Activated CD4-positive, alpha-beta T cell treated with anti-CD3 and anti-CD28 coated beads, Interleukin-2, Interleukin-6, amounts not matched to agents 100 ng/mL and 50 ng/mL, durations not matched to agents 16 hours and 8 hours (primary cell): ENCODE measurements around the gene SOX5.

ENCODE experiments used
- DNase-seq: peaks from one replicate; pipeline ENCODE4 v3.0.0-alpha.2; 2020

Gene SOX5

DNA sequence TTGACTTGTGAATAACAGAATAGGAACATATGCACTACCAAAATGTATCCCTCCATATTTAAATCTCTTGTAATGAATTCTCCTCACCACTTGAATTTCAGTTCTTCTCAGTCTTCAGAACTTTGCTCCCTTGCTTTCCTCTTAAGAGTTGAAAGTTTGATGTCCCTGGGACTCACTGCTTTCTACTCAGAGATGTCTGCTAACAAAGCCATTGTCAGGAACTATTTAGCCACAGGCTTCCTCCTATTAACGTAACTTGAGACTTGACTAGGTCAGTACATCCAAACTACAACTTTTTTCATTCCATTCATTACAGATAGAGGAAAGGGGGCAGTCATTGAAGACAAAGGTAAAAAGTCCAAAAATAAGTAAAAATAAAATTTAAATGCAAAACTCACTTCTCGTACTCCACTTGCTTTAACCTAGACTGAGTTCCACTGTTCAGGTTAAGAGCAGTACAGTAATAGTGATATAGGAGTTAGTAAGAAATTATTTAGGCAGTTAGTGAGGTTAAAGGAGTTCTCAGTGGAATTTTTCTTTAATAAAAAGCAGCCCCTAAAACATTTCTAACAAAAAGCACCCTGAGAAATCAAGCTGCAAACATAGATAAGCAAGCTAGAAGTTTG, 364.2 kb downstream of the SOX5 start:
- DNase-seq, result no peak

- no peak for DNase-seq
Observed at GRCh38 chr12:23581913-23582312, 367.6 kb downstream of the SOX5 start.

DNA sequence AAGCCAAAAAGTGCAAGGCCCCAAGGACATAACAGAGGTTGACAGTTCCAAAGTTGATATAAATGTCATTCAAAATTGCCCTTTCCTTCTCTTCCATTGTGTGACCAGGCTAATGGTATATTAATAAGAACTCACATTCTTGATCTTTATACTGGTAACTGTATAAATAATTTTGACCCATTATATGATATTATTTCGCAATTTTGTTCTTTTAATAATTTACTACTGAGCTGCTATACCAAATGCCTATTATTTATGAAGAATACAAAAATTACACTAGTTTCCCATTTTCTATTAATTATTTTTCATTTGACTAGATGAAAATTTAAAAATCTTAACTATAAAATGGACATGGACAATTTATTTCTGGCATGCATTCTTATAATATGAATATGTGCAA, 370.2 kb downstream of the SOX5 start:
- no peak for DNase-seq

DNA sequence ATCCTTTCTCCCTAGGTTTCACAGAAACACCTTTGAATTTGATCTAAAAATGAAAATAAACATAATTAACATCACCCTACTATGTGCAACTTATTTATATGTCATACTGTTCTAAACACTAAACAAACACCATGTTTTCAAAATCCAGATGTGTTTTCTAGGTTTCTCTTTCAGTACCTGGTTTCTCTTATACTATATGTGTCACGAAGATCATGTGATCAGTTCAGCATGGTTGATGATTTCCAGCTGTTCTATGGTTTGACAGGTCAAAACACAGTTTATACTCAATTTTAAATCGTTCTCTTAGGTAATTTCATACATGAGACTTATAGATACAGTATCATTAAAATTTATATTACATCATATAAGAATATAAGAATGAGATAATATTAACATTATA, 373.1 kb downstream of the SOX5 start:
- no peak for DNase-seq

- DNase-seq, result no peak
Observed at GRCh38 chr12:23569356-23569755, 380.1 kb downstream of the SOX5 start.

GRCh38 chr12:23566133-23566532, 383.3 kb downstream of the SOX5 start:
- no peak for DNase-seq

DNA sequence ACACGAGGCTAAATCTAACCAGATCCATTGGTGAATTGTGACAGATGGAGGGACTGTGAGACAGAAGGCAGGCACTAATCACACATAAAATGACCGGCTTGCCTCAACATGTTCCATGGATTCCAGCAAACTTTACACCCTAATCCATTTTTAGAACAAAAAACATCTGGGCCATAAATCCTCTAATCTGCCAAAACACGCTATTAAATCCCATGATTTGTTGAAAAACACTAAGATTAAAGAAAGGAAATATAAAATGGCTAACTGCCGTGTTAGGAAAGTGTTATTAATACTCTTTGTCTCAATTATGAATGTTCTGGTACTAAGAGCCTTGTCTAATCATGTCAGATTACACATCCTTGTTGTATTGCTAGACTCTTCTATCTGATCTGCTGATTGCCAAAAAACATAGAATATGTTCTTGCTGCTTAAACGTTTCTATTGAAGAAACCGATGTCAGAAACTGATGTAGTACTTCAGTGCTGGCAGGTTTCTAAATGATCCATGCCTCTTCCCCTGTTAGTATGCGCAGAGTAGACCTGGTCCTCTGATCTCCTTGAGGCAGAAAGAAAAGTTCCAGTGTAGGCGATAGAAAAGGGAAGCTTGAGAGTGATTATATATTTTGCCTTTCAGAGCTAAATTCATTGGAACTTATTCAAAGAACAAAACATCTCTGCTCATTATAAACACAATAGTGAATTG, 384.9 kb downstream of the SOX5 start:
- no peak for DNase-seq

DNA sequence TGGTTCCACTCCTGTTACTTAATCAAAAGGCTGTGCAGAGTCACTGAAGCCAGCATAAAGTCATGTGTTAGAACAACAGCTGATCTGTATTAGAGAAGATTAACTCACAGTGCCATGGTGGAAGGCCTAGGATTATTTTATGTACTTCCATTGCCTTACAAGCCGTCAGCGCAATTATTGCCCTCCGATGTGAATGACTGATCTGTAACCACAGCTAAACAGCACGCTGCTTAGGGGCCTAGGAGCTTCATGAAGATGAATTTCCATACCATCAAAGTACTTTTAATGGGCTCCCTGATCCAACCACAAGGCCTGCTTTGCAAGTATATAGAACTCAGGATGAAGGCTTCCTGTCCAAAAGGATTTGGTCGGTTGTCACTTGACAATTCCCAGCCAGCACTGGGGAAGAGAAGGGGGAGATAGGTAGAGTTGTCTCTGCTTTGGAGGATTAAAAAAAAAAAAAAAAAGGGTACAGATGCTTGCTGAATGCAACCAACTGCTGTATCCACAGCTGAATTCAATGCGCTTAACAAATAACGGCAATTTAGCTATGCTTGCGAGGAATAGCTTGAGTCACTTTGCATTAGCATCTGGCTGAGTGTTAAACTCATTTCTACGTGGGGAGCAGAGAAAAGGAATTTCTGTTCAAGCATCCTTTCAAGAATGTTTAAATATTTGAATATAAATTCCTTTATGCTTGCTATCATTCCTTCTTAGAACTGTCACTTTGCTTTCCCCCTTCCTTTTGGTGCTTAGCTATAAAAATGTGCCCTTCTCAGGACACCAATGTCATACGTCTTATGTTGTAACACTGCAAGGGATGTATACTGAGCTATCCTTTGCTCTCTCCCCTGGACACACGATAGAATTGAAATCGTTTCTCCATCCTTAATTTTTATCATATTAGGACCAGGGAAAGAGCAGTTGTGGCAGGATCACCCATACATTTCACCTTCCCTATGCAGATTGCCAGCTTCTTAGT, 387.8 kb downstream of the SOX5 start:
- no peak for DNase-seq

GRCh38 chr12:23560611-23561010, 388.9 kb downstream of the SOX5 start:
- no peak for DNase-seq

DNA sequence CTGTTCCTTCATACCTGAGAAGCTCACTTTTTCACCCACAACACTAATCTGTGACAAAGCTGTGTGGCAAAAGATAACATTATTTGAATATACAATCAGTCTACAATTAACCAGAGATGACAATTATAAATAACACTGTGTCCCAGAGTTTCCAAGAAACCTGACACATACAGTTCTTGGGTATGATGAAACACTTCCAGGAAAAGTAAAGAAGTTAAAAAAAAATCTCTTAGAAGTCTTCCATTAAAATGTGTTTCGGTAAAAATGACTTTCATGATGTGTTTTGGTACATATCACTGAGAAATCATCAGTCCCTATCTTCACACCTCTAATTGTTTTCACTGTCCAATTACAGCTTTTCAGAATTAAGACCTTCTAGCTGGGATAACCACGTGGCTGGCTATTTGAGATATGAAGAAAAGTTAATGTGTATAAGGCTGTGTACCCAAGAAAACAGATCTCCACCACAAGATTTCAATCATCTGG, 390.2 kb downstream of the SOX5 start:
- no peak for DNase-seq

DNA sequence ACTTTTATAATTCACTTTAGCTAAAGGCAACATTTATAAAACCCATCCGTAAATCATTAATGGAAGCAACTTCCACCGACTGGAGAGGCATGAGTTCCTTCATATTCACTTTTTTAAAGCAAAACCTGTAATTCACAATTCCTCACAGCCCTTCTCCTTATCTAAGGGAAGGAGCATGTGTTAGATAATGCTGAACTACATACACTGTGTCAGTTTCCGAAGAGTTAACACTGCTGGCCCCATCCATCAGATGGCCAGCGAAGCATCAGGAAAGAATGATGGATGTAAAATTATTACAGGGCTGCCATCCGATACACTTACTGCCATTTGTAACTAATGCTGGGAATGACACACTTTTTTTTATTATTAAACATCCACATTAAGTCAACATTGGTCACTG, 392.8 kb downstream of the SOX5 start:
- DNase-seq, result no peak

GRCh38 chr12:23555825-23556207, 393.7 kb downstream of the SOX5 start:
- DNase-seq, result no peak

DNA sequence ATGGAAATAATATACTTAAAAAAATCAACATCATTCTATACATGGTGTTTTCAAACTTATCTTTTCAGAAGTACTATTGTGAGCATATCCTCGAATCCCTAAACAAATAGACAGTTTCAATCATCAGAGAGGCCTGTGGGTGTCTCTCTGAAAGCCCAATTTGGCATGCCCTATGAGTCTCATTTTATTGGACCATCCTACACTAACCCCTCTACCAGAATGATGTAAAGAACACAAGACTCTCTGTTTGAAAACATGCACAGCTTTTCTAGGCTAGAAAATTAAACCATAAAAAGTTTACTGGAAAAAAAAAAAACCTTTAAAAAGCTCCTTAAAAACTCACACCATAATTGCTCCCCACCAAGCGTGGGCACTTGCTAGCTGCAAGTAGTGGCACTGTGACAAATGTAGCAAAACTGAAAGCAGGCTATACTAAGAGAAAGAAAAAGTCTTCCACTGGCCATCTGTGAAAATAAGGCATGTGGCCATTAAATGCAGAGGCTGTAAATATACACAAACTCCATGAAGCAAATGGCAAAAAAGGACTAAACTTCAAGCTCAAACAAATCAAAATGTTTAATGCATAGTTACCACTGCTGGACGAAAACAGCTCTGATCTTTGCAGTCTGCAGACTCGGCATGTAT, 394.2 kb downstream of the SOX5 start:
- DNase-seq, result no peak

- DNase-seq, result no peak
Observed at GRCh38 chr12:23552417-23552816, 397.1 kb downstream of the SOX5 start.

DNA sequence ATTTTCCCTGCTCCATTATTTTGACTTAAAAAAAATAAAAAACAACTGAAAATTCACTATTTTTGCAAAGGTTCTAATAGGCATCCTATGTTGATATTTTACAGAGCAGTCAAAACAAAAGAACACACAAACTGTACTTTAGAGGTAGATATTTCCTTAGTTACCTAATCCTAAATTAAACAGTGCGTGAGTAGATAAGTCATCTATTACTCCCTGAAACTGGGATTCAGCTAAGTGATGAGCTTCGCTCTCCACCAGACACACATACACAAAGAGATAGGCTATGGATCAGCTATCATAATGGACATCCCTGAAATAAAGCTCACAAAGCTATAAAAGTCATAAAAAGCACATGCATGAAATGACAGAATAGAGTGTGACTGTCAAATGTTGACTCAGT, 398.7 kb downstream of the SOX5 start:
- no peak for DNase-seq

DNA sequence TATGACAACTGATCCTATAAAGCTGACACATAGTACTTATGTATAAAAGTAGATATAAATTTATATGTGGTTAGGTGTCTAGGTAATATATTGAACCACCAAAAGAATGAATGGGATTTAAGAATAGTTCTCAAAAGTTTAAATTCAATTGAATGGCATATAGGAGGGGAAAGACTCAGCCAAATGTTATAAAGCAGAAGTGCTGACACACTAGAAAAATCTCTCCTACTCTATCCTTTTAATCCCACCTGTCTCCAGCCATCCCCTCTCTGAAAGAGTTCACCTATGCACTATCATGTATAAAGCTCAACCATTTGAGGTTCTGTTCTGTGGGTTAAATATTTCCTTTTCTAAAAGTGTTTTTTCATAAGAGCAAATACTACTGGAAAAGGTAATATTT, 400.7 kb downstream of the SOX5 start:
- DNase-seq, result no peak

- DNase-seq, result no peak
Observed at GRCh38 chr12:23546756-23547155, 402.7 kb downstream of the SOX5 start.

GRCh38 chr12:23543767-23544166, 405.7 kb downstream of the SOX5 start:
- no peak for DNase-seq

DNA sequence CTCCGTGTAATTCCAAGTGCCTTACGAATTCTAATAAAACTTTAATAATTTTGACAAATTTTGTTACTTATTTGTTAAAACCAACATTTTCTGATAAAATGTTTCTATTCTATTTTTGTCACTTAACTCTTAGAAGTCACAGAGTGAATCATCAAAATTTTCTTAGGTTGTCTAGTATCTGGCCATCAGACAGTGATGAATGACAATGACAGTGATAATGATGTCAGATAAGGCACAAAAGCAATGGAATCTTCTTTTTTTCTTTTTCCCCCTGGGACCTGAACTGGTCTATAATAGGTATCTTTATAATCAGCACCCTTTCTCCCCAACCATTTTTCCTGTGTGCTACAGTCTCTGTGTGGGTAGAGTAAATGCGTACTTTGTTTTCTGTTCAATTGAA, 407.3 kb downstream of the SOX5 start:
- no peak for DNase-seq

GRCh38 chr12:23540572-23540971, 408.9 kb downstream of the SOX5 start:
- no peak for DNase-seq

GRCh38 chr12:23536293-23536692, 413.2 kb downstream of the SOX5 start:
- DNase-seq, result no peak

DNA sequence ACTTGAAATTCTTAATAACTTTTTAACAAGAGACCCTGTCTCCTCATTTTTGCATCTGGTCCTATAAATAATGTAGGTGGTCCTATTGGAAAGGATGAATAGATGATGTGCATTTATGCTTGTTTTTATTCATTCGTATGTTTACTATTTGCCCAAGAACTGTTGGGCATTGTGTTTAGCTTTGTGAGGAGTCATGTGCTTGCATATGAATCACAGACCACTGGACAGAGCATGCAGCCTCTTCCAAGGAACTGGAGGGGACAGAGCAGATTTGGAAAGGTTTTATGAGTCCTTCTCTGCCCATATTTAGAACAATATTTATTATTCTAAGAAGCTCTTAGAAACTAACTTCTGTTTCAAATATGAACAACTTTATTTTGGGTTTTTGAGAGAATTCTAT, 414.0 kb downstream of the SOX5 start:
- no peak for DNase-seq

- no peak for DNase-seq
Observed at GRCh38 chr12:23534196-23534595, 415.3 kb downstream of the SOX5 start.
